Ammon's horn (tissue), 1 donor: ENCODE results near the gene EMILIN3.

Experiments used
- DNase-seq: peaks from one replicate; pipeline ENCODE4 v3.0.0-alpha.2; 2016; ENCODE audit warnings: low spot score

Gene EMILIN3

DNA sequence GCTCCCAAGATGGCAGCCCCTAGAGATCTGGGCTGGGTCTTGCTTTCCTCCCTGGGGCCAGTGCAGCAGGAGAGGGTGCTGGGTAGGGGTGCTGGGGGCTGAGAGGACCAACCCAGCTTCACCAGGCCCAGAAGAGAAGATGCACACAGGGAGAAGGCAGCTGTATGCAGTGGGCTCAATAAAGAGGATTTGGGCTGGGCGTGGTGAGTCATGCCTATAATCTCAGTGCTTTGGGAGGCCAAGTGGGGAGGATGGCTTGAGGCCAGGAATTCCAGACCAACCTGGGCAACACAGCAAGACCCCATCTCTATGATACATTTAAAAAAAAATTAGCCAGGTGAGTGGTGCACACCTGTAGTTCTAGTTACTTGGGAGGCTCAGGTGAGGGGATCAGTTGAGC lies 25.7 kb upstream of the EMILIN3 start:
- no peak for DNase-seq

GRCh38 chr20:41391587-41392001 lies 25.0 kb upstream of the EMILIN3 start:
- DNase-seq, result no peak

GRCh38 chr20:41390889-41391288 lies 24.3 kb upstream of the EMILIN3 start:
- no peak for DNase-seq

DNA sequence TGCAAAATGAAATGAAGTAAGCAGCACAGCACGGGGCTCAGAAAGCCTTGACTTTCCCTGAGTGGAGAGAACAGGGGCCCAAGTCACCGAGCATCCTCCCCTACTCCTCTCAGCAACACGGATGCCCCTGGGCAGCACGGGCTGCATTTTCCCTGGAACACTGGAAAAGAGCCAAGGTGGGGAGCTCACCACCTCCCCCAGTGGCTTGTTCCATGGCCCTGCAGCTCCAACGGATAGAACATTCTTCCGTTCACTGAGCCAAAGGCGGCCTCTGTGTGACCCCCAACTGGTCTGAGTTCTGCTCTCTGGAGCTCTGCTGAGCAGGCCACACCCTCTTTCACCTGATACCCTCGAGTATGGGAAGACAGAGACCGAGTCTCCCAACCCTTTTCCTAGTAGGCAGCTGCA lies 20.8 kb upstream of the EMILIN3 start:
- DNase-seq, result no peak

GRCh38 chr20:41386502-41387427 lies 20.1 kb upstream of the EMILIN3 start:
- DNase-seq, result no peak

DNA sequence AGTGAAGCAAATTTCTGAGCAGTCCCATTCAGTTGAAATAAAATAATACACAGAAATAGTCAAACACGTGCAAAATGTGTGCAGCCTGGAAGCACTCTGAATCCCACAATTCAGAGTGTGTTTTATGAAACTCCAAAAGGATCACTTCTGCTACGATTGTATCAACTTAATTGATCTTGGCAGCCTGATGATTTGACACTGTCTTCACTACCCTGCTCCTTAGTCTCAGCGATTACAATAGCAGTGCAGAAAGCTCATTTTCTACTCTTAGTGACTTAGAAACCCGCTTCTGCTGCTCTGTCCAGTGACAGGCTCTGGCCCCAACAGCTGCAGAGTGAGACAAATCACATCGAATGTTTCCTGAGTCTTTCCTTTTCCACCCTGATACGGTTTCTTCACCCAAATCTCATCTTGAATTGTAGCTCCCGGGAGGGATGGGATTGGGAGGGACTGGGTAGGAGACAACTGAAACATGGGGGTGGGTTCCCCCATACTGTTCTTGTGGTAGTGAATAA lies 16.2 kb upstream of the EMILIN3 start:
- DNase-seq, result no peak

DNA sequence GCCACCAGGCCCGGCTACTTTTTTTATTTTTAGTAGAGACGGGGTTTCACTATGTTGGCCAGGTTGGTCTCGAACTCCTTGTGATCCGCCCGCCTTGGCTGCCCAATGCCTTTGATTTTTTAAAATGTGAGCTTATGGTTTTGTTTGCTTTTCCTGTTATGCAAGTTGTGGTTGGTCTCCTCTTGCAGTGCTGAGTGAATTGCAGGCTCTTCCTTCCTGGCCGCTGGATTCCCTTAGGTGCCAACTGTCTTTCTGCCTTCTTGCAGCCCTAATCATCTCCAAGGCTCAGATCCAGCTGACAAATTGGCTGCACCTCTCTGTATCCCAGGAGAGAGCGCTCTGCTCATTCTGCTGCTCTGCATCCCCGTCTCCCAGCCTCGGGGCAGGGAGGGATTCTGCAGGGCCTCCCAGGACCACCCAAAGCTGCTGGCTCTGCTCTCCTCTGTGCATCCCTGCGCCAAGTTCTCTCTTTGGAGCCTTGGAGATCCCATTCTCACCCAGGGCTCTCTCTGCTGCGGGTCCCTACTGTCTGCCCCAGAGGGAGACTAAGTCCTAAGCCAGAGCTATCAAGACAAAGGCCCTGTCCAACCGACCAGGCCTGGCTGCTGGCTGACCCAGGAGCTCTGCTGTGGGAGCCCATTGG lies 14.1 kb upstream of the EMILIN3 start:
- no peak for DNase-seq

GRCh38 chr20:41379551-41379950 lies 12.9 kb upstream of the EMILIN3 start:
- no peak for DNase-seq

DNA sequence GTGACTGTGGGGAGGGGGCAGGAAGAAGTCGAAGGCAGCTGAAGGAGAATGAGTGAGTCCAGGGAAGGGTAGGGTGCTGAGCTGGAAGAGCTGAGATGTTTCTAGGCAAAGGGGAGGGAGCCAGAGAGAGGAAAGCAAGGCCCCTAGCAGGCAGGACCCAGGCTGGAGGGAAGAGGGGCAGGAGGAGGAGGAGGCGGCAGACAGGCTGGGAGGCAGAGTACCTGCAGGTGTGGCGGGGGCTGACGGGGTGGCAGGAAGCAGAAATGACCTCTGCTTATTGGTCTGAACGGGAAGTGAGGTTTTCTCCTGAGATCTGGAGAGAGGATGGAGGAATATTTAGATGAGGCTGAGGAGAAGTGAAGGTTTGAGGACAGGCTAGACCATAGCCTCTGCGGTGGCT lies 10.7 kb upstream of the EMILIN3 start:
- DNase-seq, result no peak

DNA sequence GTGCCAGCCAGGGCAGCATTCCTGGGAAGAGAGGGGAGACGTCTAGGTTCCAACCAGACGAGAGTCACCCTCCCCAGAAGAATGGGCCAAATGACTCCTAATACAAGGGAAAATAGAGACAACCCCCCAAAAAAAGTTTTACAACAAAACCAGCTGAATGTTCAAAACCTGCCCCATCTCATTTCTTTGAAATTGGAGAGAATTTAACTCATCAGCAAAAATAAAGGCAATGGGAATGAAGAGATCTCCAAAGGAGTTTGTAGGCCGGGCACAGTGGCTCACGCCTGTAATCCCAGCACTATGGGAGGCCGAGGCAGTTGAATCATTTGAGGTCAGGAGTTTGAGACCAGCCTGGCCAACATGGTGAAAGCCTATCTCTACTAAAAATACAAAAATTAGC lies 9.7 kb upstream of the EMILIN3 start:
- DNase-seq, result no peak

DNA sequence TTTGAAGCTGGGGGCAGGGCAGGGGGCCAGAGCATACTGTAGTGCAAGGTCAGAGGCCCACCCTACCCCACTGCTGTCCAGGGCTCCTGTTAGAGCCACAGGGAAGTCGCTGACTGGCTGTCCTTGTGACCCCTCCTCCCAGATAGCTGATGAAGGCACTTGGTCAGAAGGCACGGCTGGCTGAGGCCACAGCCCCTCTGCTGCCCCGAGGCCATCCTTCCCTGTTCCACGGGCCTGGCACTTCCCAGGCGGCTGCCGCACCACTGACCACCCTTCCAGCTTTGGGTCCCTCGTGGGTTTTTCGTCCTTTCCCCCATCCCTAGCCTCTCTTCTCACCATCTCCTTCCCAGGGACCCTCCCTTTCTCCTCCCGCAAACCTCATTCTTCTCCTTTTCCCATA lies 9.2 kb upstream of the EMILIN3 start:
- DNase-seq, result no peak

GRCh38 chr20:41373931-41374920 lies 7.6 kb upstream of the EMILIN3 start:
- no peak for DNase-seq

DNA sequence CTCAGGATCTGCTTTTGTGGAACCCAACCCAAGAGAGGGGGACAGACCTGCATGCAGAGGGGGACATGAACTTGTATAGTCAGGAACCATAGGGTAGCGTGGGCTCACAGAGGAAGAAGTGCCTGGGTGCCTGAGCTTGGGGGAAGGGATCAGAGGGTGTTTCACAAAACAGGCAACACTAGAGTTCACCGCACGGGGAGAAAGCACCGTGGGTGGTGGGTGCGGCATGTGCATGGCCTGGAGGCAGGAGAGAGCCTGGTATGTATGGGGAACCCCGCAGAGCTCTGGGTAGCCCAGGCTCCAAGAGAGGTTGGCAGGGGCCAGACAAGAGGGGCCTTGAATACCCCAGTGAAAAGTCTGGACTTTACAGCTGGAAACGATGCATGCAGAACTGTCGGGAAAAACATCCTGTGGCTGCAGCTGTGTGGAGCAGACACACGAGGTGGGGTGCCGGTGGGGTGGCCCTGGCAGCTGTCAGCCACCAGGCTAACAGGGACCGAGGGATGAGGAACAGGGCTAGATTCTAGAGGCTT lies 6.7 kb upstream of the EMILIN3 start:
- DNase-seq, result no peak

DNA sequence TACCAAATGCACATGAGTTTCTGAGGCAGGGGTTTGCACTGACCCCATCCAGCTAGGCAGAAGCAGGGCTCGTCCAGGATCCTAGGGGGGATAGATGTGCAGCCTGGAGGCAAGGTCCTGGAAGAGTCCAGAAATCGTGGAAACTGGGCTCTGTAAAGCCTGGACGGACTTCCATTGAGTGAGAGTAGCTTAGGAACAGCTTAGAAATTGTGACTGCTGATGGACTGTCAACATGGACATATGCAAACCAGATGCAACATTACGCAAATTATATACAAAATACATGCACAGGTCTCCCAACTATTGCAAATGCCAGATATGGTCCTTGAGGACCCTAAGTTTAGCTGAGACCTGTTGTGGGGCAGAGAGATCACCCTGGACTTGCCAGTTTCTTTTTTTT lies 4.8 kb upstream of the EMILIN3 start:
- no peak for DNase-seq

DNA sequence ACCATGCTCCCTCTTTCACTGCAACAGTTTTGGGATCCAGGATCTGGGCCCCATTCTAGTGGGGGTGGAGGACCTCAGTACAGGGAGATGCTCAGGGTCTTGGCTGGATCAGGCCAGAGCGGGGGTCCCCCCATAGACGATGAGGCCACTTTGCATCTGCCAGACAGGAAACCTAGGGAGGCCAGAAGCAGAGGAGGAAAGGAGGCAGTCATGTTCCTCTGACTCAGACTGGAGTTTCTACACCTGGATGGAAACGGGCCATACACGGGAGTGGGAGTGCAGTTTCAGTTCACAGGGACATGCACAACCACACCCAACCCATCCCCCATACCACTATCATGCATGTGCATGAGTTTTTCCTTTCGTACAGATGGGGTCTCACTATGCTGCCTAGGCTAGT lies 3.6 kb upstream of the EMILIN3 start:
- DNase-seq, result no peak

DNA sequence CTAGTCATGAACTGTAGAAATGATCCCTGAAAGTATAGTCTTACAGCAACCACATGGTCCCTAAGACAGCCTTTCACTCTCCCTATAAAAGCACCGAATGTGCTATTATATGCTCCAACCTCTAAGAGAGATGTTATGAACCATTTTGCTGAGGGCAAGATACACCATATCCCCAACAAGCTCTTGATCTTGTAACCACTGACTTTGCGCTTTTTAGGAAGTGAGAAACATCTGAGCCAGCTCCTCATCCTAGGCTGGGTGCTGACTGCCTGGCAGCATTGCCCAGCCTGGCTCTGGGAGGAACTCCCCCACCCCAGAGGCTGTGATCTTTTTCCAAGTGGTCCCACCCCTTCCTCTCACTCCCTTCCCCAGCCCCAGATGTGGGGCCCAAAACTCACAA lies 3.1 kb upstream of the EMILIN3 start:
- DNase-seq, result no peak

- DNase-seq, result no peak
Measured at GRCh38 chr20:41367956-41368355, 1.3 kb upstream of the EMILIN3 start.

- DNase-seq, result no peak
Measured at GRCh38 chr20:41367393-41367695, 726 bp upstream of the EMILIN3 start.

GRCh38 chr20:41365777-41366545 lies 657 bp downstream of the EMILIN3 start:
- DNase-seq, result no peak

DNA sequence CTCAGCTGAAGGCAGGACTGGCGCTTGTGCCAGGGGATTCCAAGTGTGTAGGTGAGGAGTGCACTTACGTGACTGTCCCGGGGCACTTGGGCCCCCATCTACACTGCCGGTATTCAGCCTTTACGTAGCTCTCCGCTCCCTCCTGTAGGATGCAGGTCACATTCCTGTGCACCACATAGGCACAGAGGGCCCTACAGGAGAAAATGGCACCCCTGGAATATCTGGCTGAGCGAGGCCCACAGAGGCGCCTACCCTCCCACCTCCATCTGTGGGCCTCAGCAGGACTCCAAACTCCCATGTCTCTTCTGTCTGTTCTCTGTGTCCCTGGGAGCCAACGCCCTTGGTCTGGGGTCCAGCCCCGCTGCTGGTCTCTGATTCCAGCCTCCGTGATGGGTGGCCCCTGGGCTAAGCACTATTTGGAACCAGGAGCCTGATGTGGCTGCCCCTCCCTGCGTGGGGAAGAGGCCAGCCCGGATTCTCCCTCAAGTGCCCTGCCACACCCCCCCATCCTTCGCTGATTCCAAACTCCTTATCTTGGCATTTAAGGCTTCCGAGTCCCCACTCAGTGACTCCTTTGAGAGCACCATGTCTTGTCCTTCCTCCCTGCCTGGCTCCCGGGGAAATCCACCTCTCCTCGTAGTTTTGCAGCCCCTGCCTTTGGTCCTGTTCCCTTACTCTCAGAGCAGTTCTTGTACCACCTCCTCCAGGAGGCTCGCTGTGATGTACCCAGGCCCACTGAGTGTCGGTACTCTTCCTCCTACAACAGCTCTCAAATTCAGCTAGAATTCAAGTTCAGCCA lies 1.5 kb downstream of the EMILIN3 start:
- no peak for DNase-seq
